Measurements from ENCODE around the gene GAGE10. TPM values are rescaled to one million over a fixed set of nuclear protein-coding genes. Genes with fewer than 3 reads are reported as not detected.
"Not testable (repeated sequence)": the region's sequence is repeated elsewhere in the genome, so short reads cannot be mapped to it uniquely, and the experiment has no call there.

Gene GAGE10
- polyA plus RNA-seq, 1 experiment: not detected

DNA sequence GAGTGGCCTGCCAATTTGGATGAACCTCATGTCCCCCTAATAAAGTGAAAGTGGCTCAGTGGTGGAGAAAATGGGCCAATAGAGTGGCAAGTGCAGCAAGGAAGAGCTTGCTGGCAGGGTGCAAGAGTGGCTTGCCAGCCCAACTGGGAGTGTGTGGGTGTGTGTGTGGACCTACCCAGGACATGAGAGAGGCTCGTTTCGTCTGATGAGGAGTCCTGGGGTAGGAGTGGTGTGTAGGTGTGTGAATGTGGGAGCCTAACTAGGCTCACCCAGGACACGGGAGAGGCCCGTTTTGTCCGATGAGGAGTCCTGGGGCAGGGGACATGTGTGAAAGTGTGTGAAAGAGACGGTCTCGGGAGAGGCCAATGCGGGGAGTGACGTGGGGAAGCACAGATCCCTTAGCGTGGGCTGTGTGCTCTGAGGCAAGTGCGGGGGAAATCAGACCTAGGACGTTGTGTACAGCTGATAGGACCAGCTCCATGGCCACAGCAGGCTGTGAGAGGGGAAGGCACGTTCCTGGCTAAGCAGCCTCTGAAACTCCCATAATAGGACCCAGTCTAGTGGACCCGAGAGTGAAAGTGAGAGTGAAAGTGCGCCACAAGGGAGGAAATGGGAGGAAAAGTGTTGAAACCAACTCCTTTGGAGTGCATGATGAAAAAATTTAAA is 5.3 kb downstream of the GAGE10 start:
- TF ChIP-seq, protein P1, sequence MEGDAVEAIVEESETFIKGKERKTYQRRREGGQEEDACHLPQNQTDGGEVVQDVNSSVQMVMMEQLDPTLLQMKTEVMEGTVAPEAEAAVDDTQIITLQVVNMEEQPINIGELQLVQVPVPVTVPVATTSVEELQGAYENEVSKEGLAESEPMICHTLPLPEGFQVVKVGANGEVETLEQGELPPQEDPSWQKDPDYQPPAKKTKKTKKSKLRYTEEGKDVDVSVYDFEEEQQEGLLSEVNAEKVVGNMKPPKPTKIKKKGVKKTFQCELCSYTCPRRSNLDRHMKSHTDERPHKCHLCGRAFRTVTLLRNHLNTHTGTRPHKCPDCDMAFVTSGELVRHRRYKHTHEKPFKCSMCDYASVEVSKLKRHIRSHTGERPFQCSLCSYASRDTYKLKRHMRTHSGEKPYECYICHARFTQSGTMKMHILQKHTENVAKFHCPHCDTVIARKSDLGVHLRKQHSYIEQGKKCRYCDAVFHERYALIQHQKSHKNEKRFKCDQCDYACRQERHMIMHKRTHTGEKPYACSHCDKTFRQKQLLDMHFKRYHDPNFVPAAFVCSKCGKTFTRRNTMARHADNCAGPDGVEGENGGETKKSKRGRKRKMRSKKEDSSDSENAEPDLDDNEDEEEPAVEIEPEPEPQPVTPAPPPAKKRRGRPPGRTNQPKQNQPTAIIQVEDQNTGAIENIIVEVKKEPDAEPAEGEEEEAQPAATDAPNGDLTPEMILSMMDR (IDR thresholded peaks at IDR 0.05; ENCODE audit: low read depth, low read length): no peak
- Histone ChIP-seq H3K27me3 (ENCODE audit: control insufficient read depth, insufficient read depth, low read length) (no peaks in the 10 kb centered on the region), H3K4me3 (ENCODE audit: low read depth, low read length) (no peak overlapping the region), H3K27ac (ENCODE audit: low read depth, low read length) (no peak overlapping the region), H3K9me3 (ENCODE audit: control insufficient read depth, insufficient read depth, low read length) (no peaks in the 10 kb centered on the region)
- POLR2A ChIA-PET: no interaction called here
- CTCF ChIA-PET: interaction anchor here (0.7 to 1.2 kb wide), 2 partner anchors 17 to 530 kb away, joined by 3 to 4 read pairs; no protein-coding TSS in a partner anchor
- DNase-seq (ENCODE audit: low read depth, low spot score): no peak

DNA sequence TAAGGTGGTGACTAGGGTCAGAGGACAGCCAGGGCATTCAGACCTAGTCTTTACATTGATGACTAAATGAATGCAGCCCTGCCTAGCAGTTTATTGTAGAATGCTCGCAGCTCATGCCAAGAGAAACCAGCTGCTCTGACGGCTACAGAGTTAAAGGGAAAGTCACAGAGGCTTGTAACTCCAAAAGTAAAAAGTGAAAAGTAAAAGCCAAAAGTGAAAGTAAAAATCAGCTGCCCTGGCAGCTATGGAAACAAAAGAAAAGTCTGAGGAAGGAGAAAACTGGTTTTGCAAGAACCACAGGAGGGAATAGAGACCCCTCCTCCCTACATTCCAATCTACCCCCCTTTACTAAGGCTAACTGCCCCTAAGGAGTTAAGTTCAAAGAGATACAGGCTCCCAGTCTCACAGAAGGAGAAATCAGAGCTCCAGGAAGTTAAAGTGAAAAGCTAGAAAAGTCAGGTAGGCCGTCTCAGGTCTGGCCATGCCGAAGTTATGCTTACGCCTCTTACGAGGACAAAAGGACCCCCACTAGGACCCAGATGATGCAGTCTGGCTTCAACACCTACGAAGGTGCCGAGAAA is 6.0 kb downstream of the GAGE10 start:
- TF ChIP-seq, protein P1 (IDR thresholded peaks at IDR 0.05; ENCODE audit: low read depth, low read length): no peak
- H3K27ac ChIP-seq (ENCODE audit: low read depth, low read length): peak overlapping the region; percentile 59
- peak overlapping the region; percentile 25 for H3K4me3 ChIP-seq (ENCODE audit: low read depth, low read length)
- no peaks in the 10 kb centered on the region for H3K9me3 ChIP-seq (ENCODE audit: control insufficient read depth, insufficient read depth, low read length)
- H3K27me3 ChIP-seq (ENCODE audit: control insufficient read depth, insufficient read depth, low read length): no peaks in the 10 kb centered on the region
- POLR2A ChIA-PET: no interaction called here
- CTCF ChIA-PET: interaction anchor here (1.2 kb wide), 2 partner anchors 18 to 529 kb away, joined by 3 read pairs; no protein-coding TSS in a partner anchor
- DNase-seq (ENCODE audit: low read depth, low spot score): no peak

DNA sequence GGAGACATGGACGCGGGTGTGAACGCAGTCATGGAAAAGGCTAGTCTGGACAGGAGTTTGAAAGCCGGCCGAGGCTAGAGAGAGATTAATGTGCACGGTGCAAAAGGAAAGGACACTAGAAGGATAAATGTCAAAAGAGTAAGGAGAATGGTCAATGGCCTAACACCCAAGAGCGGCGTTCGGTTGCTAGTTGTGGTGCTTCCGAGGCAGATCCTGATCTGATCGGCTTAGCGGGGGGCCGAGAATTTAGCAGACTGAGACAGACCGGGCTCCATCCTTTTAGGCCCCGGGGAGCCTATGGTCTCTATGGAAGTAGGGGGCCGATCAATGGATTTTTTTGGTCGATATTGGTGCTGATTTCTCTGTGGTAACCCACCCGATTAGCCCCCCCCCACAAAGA is 6.9 kb downstream of the GAGE10 start:
- ChIA-PET POLR2A (no interaction called here), CTCF (interaction anchor here (1.2 kb wide), 1 partner anchor 19 kb away, joined by 3 read pairs; no protein-coding TSS in a partner anchor)
- Histone ChIP-seq H3K4me3 (ENCODE audit: low read depth, low read length) (no peak overlapping the region), H3K27me3 (ENCODE audit: control insufficient read depth, insufficient read depth, low read length) (no peaks in the 10 kb centered on the region), H3K9me3 (ENCODE audit: control insufficient read depth, insufficient read depth, low read length) (no peaks in the 10 kb centered on the region), H3K27ac (ENCODE audit: low read depth, low read length) (no peak overlapping the region)
- no peak for DNase-seq (ENCODE audit: low read depth, low spot score)
- TF ChIP-seq, protein P1 (IDR thresholded peaks at IDR 0.05; ENCODE audit: low read depth, low read length): no peak

DNA sequence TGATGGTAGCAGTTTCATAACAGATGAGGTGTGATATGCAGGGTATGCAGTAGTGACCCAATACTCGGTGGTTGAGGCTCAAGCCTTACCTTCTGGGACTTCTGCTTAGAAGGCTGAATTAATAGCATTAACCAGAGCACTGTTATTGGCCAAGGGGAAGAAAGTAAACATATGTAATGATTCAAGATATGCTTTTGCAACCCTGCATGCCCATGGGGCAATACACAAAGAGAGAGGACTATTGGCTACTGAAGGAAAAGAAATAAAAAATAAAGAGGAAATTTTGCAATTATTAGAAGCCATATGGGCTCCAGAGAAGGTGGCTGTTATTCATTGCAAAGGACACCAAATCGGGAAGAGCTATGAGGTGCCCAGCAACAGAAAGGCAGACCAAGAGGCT is 8.7 kb downstream of the GAGE10 start:
- TF ChIP-seq, protein P1 (IDR thresholded peaks at IDR 0.05; ENCODE audit: low read depth, low read length): no peak
- CTCF ChIA-PET: no interaction called here
- no peak overlapping the region for H3K4me3 ChIP-seq (ENCODE audit: low read depth, low read length)

DNA sequence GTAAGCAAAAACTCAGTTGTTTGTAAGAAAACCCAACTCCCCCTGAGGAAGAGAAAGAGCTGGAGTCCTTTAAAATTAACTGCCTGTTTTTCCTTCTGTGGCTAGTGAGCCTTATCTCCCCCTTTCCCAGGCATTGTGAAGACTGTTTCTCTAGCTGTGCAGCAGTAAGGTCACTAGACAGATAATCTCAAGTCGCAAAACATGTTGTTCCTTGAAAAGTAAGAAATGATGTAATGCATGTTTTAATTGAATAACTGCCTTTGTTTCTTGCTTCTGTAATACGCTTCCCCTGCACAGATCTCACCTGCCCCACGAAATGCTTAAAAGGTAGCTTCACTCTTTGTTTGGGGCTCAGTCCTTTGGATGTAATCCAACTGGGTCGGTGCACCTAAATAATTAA is 12.6 kb downstream of the GAGE10 start:
- TF ChIP-seq, protein P1 (IDR thresholded peaks at IDR 0.05; ENCODE audit: low read depth, low read length): no peak
- H3K9me3 ChIP-seq (ENCODE audit: control insufficient read depth, insufficient read depth, low read length): no peaks in the 10 kb centered on the region
- H3K4me3 ChIP-seq (ENCODE audit: low read depth, low read length): no peak overlapping the region
- no peak for DNase-seq (ENCODE audit: low read depth, low spot score)
- H3K27ac ChIP-seq (ENCODE audit: low read depth, low read length): no peak overlapping the region
- CTCF ChIA-PET: no interaction called here
- no peaks in the 10 kb centered on the region for H3K27me3 ChIP-seq (ENCODE audit: control insufficient read depth, insufficient read depth, low read length)
- POLR2A ChIA-PET: no interaction called here

More for the DNA sequence above, 8.7 kb downstream of the GAGE10 start:
- POLR2A ChIA-PET: no interaction called here
- no peak for DNase-seq (ENCODE audit: low read depth, low spot score)
- no peak overlapping the region for H3K27ac ChIP-seq (ENCODE audit: low read depth, low read length)
- H3K9me3 ChIP-seq (ENCODE audit: control insufficient read depth, insufficient read depth, low read length): no peaks in the 10 kb centered on the region
- H3K27me3 ChIP-seq (ENCODE audit: control insufficient read depth, insufficient read depth, low read length): no peaks in the 10 kb centered on the region

- H3K9me3 ChIP-seq (ENCODE audit: control insufficient read depth, insufficient read depth, low read length); H3K27me3 ChIP-seq (ENCODE audit: control insufficient read depth, insufficient read depth, low read length); H3K27ac ChIP-seq (ENCODE audit: low read depth, low read length); H3K4me3 ChIP-seq (ENCODE audit: low read depth, low read length); POLR2A ChIA-PET; DNase-seq (ENCODE audit: low read depth, low spot score); CTCF ChIA-PET: not testable (repeated sequence)
These were observed 18.3 kb downstream of the GAGE10 start, which contains the start of gene GAGE12J for GRCh38 chrX:49321737-49322136. Gene GAGE12J (plus strand): TSS chrX:49322037. CDS start chrX:49323194, 1,157 bp downstream.

GRCh38 chrX:49322266-49322665 is 18.8 kb downstream of the GAGE10 start:
- H3K27ac ChIP-seq (ENCODE audit: low read depth, low read length); POLR2A ChIA-PET; H3K4me3 ChIP-seq (ENCODE audit: low read depth, low read length); DNase-seq (ENCODE audit: low read depth, low spot score); H3K9me3 ChIP-seq (ENCODE audit: control insufficient read depth, insufficient read depth, low read length); CTCF ChIA-PET; H3K27me3 ChIP-seq (ENCODE audit: control insufficient read depth, insufficient read depth, low read length): not testable (repeated sequence)

Data from AG04450 (cell line).